GM21390 (cell line): Measurements from ENCODE around the gene SKOR2.

ENCODE experiments used
- ATAC-seq: cut with Tn5 transposase; IDR thresholded peaks from one replicate; pipeline ENCODE4 v1.9.1; 2021; ENCODE audit not compliant: unreplicated experiment

SKOR2 gene, protein sequence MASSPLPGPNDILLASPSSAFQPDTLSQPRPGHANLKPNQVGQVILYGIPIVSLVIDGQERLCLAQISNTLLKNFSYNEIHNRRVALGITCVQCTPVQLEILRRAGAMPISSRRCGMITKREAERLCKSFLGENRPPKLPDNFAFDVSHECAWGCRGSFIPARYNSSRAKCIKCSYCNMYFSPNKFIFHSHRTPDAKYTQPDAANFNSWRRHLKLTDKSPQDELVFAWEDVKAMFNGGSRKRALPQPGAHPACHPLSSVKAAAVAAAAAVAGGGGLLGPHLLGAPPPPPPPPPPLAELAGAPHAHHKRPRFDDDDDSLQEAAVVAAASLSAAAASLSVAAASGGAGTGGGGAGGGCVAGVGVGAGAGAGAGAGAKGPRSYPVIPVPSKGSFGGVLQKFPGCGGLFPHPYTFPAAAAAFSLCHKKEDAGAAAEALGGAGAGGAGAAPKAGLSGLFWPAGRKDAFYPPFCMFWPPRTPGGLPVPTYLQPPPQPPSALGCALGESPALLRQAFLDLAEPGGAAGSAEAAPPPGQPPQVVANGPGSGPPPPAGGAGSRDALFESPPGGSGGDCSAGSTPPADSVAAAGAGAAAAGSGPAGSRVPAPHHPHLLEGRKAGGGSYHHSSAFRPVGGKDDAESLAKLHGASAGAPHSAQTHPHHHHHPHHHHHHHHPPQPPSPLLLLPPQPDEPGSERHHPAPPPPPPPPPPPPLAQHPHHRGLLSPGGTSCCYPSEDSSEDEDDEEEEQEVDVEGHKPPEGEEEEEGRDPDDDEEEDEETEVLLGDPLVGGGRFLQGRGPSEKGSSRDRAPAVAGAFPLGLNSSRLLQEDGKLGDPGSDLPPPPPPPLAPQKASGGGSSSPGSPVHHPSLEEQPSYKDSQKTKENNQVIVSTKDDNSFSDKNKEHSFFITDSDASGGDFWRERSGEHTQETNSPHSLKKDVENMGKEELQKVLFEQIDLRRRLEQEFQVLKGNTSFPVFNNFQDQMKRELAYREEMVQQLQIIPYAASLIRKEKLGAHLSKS

DNA sequence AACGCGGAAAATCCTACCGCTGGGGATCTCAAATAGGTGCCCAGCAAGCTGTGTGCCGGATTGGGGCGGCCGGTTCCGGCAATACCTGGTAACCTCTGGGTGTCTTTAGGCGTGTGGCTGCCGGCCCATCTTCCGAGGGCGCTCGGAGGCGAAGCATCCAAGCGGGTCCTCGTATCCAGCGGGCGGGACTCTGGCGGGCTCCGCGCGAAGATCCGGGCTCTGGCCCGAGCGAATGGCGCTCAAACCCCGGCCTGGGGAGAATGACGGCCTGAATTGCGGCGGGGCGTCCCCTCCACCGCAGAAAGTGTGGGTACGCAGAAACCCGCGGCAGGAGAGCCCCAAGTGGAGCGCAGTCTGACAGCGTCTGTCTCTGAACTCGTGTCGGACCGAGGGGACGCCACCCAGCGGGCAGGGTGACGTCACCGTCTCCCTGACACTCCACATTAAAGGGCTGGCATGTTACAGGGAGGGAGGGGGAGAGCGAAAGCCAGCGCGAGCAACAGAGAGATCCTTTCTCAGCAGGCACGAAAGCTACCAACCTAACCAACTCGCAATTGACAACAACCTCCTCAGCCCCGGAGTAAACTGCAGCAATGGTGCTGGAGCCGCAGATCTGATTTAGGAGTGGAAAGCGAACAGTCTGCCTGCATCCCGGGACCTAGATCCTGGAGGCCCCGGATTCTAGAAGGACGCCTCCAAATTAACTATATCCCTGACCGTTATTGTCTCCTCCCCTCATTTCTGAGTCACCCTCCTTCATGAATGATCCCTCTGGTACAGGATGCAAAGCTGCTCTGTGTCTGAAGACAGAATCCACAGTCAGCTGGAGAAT, at the start of gene SKOR2:
Gene SKOR2 (minus strand): TSS at position 372 of the 832 bp plus-strand sequence. CDS start 2,477 bp downstream, outside the sequence.
- no peak for ATAC-seq

DNA sequence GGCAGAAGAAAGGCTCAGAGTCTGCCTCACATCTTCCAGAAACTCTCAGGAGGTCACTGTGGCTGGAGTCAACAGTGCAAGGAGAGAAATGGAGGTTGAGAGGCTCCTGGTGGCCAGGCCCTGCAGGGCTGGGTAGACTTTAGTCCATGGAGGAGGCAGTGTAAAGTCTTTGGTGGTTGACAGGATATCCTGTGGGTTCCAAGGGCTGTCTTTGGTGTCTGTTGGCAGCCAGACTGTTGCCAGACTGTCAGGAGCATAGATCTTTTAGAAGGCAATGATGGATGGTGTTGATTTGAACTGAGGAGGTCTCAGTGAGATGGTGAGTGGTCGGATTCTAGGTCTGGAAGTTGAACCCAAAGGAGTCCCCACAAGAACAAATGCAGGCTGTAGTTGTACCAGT, 45.0 kb upstream of the SKOR2 start:
- ATAC-seq = no peak

DNA sequence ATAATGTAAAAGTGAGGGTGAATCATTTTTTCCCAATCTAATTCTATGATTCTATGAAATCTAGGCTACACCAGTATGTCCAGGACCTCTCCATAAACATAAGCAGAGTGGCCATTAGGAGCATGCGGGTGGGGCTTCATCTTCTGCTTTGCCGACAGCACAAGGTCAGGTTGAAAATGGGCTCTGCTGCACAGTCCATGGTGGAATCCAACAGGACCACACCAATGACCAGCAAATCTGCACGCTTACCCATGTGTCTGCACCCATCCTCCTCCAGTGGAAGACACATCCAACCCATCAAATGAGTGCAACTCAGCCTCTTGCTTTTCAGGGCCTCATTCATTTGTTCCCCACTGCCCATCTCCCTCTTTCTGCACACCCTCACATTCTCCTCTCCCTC, 43.3 kb upstream of the SKOR2 start:
- no peak for ATAC-seq

DNA sequence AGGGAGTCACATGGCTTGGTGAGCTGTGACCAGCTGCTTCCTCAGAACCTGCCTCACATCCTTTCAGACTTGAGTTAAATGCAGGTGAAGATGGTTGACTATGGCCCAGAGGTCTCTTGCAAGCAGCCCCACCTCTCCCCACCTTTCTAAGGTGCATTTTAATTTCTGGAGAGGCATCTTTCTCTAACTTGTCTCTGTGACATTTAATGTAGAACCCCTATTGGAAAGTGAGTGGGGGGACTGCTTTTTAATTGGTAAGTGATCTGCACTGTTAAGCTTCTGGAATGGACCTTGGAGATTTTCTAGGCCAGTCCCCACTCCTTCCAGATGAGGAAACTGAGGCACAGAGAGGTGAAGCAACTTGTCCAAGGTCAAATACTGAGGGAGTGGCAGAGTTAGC, 37.3 kb upstream of the SKOR2 start:
- no peak for ATAC-seq

DNA sequence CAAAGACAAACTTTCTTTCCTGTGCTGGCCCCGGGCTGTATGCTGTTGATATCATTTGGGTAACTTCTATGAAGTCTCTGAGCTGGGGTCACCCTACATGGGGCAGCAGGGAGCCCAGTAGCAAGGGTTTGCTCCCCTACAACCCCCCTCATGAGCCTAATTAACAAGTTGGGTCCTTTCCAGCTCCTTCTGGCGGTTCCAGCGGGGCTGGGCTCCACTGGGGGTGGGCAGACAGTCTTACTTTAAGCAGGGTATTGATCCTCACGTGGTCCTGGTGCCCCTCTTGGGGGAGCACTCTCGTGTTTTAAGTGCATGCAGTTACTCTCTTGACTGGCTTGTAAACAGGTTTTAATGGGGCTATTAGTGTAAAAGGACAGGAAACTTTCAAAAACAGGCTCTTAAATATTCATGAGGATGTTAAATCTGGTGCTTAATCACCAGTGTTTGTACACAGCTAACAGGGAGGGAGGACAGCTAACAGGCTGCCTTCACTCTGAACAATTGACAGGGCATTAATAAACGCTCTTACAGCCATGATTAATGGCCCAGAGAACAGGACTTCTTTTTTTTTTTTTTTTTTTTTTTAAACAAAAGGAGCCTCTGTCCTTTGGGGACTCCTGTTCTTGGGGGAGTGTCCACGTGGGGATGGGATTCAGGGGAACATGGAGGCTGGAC, 36.6 kb upstream of the SKOR2 start:
- no peak for ATAC-seq

DNA sequence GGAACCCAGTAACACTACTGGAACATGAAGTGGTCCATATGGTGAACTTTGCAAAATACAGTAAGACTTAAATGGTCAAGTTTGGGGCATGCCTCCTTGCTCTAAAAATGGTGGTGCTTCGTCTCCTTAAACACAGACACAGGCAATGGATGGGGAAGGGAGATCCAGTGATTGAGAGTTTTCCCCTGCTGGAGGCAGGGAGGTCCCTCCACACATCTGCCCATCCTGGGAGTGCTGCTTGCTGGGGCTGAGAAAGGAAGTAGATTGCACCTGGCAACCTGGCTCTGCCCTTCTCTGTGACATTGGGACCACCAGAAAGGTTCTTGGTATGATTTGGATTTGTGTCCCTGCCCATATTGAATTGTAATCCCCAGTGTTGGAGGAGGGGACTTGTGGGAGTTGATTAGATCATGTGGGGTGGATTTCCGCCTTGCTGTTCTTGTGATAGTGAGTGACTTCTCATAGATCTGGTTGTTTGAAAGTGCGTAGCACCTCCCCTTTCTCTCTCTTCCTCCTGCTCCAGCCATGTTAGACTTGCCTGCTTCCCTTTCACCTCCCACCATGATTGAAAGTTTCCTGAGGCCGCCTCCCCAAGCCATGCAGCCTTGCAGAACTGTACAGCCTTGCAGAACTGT, 35.4 kb upstream of the SKOR2 start:
- no peak for ATAC-seq

DNA sequence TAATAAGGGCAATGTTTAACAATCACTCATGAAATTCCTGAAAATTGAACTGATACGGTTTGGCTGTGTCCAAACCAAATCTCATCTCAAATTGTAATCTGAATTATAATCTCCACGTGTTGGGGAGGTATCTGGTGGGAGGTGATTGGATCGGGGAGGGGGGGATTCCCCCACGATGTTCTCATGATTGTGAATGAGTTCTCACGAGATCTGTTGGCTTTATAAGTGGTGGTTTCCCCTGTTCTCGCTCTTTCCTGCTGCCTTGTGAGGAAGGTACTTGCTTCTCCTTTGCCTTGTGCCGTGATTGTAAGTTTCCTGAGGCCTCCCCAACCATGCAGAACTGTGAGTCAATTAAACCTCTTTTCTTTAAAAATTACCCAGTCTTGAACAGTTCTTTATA, 34.0 kb upstream of the SKOR2 start:
- ATAC-seq = no peak

DNA sequence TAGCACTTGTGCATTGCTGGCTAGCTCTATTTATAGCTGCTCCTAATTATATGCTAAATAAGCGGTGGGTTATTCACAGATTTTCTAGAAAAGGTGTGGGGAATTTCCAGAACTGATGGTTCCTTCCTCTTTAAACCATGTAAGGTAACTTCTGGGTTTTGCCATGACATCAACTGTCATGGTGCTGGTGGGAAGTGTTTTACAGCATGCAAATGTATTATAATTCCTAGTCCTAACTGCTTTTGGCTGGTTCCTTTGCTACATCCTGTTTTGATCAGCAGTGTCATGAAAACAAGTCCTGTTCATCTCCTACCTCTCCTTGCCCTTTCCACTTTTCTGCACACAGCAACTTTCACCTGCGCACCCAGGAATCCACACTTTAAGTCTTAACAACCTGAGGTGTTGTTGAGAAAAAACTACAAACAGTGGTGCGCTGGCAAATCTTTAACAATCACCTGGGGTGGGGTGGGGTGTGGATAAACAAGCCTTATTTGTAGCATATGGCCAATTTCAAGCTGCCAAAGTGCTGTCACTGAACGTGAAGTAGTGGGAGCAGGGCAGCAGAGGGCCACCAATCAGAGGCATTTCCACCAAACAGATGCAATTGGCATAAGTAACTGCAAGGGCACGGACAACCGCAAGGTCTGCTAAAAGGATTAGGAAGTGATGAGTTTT, 33.4 kb upstream of the SKOR2 start:
- ATAC-seq = no peak

DNA sequence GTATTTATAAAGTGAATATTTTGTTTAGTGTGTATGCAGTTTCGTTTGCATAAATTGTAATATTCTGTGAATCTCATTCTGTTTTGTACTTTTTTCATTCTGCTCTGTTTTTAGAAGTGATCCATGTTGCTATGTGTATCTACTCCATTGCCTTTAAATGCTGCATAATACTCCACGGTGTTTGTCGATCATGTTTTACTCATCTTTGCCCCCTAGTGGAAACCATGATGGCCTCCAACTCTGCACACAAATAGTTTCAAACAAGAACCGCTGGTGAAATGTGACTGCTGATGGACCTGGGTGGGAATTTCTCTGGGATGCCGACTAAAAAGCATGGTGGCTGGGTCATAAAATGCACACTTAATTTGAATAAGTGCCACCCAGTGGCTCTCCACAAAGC, 32.0 kb upstream of the SKOR2 start:
- ATAC-seq = no peak

DNA sequence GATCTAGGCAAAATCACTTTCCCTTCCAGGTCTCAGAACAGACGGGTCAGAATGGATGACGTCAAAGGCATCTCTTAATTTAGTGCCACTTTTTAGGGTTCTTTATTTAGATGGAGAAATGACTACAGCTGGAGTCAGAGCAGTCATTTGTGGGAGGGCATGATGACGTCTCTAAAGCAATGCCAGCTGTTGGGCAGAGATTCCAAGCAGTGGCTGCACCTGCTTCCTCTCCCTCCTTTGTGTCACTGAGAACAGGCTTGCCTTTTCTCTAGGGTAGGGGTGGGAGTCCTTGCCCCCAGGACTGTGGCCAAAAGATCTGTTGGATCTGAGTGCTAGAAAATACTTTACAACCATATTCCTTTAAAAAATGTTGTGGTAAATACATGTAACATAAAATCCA, 28.7 kb upstream of the SKOR2 start:
- ATAC-seq = no peak

DNA sequence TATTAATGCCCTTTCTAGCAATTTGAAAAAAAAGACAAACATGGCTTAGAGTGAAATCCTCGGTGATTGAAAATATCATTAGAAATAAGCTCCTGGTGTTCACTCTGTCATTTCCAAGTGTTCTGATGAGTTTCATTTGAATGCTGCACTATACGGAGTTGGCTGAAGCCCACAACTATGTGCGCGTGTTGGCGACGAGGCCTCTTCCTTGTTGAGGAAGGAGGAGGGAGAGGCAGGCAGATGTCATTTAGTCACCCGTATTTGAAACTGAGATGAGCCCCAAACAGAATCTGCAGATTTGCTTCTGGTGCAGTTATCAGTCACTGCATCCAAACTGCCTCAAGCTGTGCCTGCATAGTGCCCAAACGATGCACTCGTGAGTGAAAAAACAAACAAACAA, 23.5 kb upstream of the SKOR2 start:
- no peak for ATAC-seq

DNA sequence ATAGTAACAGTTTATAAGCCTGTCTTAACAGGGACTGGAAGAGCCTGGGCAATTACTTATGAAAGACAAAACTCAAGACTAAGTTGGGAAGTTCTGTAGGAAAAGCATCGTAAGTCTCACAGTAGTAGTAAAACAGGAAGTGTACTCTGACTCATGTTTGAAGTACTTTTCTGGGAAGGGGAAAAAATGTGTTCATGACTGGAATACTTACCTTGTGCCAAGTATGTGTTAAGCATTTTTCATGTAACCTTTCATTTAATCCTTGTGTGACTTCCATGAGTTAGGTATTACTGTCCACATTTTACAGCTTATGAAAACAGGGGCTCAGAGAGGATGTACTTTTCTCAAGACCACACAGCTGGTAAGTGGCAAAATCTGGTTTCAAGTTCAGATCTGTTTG, 13.7 kb upstream of the SKOR2 start:
- no peak for ATAC-seq

DNA sequence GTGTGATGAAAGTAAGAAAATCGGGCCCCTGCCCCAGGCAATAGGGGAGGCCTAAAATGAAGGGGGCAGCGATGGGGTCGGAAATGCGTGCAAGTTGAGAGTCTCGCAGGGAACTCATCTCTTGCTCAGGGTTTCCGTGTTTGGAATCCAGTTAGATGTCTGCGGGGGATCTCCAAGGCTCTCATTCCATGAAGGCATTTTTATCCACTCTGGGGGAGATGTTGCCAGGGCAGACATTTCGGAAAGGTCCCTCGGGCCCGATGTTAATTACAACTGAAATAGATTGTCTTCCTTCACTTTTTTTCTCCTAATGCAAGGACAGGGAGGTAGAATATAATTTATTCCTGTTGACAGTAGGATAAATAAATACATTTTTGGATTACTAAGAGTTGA, 12.8 kb upstream of the SKOR2 start:
- ATAC-seq = no peak

DNA sequence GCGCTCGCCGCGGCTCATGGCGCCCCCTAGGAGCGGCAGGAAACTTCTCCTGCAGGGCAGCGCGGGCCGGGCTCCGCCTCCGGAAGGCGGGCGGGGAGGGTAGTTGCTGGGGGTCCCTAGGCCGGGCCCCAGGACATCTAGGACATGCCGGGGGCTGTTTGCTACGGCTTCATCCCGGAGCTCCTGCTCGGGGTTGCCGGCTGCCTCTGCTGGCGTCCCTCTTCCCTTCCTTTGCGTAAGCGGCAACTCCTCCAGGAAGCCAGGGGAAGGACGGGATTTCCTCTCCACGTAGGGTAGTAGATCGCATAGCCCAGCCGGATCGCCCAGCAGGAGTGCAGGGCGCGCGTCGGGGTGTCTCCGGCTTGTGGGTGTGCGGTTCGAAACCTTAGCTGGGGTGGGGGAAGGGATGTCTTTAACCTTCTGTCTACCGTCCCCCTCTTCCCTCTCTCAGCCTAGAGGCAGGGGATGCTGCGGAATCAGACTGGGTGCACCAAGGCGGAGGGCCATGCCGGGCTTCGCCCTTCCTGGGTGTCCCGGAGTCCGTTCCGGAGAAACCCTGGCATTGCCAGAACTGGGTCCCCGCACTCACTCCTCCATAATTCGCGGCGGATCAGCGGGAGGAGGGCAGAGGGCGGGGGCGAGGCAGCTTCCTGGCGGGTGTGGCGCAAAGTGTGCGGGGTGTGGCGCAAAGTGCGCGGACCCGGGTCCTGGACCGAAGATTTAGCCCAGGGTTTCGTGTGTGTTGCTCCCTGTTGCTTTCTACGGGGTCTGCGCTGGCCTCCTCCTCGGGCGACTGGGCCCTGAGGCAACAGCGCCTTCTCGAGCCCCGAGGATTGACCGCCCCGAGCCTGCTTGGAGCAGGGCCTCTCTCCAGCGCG, 12.2 kb upstream of the SKOR2 start:
- no peak for ATAC-seq

DNA sequence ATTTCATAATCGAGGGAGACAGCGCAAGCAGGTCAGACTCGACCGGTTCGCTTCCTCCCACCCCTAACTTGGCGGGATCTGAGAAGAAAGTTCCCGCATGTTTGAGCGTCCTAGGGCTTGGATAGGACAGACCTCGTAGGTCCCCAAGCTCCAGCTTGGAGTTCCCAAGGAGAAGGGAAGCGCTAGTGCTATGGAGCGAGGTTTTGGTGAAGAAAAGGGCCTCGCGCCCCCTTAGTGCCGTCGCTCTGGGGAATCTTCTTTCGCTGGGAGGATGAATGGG, 11.6 kb upstream of the SKOR2 start:
- no peak for ATAC-seq

DNA sequence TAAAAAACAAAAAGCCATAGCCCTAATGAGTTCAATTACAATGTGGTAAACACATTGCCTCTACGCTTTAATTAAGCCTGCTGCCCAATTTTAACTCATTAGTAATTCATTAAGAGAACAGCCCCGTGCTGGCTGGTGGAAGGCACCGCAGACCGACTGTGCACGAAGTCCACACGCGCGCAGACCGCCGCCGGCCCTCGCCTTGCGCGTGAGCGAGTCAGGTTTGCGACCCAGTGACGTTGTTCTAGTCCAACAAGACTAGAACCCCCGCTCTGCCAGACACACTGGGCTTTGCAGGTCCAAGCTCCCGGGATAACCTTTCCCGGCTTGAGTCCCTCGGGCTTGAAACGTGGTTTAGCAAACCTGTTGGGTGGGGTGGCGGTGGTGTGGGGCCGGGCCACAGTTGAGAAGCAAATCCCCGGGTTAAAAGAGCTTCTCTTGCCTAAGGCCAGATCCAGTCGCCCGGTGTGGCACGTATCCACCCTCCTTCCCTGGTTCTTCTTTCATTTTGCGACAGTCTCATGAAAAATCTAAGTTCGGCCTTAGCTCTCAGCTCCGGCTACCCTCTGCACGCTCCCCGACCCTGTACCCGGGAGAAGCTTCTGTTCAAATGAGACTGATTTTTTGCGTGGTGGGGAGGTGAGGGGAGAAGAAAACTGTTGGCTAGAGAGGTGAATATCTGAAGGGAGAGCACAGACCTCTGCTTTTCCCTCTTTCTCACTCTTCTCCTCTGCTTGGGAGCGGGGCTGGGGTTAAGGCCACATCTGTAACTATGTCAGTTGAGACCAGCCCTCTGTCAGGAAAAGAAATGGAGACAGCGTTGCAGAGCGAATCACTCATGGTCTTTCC, 11.1 kb upstream of the SKOR2 start:
- no peak for ATAC-seq

DNA sequence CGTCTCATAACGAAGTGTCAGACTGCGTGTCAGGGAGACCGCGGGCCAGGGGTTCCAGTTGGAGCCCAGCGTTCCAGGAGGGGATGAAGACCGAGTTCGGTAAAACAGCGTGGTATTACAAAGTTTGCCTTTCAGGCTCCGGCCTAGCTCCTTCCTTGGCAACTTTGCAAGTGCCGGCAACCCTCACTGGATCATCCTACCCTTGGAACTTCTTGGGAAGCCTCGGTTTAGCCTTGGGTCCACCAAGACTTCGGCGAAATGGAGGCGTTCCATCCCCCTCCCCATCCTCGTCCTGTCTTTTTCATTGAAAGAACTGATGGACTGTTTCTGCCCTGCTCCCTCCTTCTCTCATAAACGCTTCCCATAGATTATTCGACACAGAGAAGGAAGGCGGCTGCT, 10.4 kb upstream of the SKOR2 start:
- ATAC-seq = no peak
